SK-N-SH (cell line): ENCODE results near the gene LRMDA. TPM values are rescaled to one million over a fixed set of nuclear protein-coding genes. Genes with fewer than 3 reads are reported as not detected.

ENCODE experiments used
- CTCF ChIA-PET: fragments of 300-600, 350-600 bp; formaldehyde crosslinking; extraction: SDS; loops from one replicate; lab custom pipeline; 2021; lab: Yijun Ruan, JAX
- POLR2A ChIA-PET: fragments of 350-600 bp; sonication (Branson Sonifier 250); formaldehyde crosslinking; extraction: SDS; loops from one replicate; lab custom pipeline; 2020; ENCODE audit warnings: antibody characterized with exemption, inconsistent platforms; lab: Yijun Ruan, JAX
- DNase-seq: peaks from one replicate; pipeline ENCODE4 v3.0.0; 2012
- H2AFZ ChIP-seq: fragments of 200-600 bp; sonication (generic); 2 replicates; pipeline ENCODE4 v1.8.1; 2016; ENCODE audit warnings: antibody characterized with exemption, mild to moderate bottlenecking, low read depth
- H3F3A ChIP-seq: fragments of 200-600 bp; sonication (generic); replicated peaks from 2 replicates; pipeline ENCODE3; 2016; ENCODE audit warnings: antibody characterized with exemption, mild to moderate bottlenecking; ENCODE audit not compliant: insufficient read depth
- H3K27ac ChIP-seq, 2 experiments: fragments of 200-500 bp in 1 of 2; fragments of 200-600 bp in 1 of 2; sonication (Bioruptor generic) in 1 of 2; sonication (generic), shearing (Covaris generic) in 1 of 2; 2 replicates each; pipeline versions ENCODE4 v1.5.1 to v1.6.1; 2014 to 2016; ENCODE audit warnings: low read depth in 2 of 2, inconsistent platforms in 1 of 2, low read length in 1 of 2, mild to moderate bottlenecking in 1 of 2, mixed read lengths in 1 of 2
- H3K27me3 ChIP-seq: fragments of 200-600 bp; sonication (generic), shearing (Covaris generic); 2 replicates; pipeline ENCODE4 v1.6.1; 2016; ENCODE audit warnings: mixed run types; ENCODE audit not compliant: insufficient read depth
- H3K36me3 ChIP-seq, 2 experiments: fragments of 200-500 bp in 1 of 2; fragments of 200-600 bp in 1 of 2; sonication (Bioruptor generic) in 1 of 2; sonication (generic) in 1 of 2; replicated peaks in 1 of 2; 2 replicates each; pipeline versions ENCODE3 to v1.5.1; 2014 to 2016; ENCODE audit warnings: low read length in 1 of 2, mild to moderate bottlenecking in 1 of 2; ENCODE audit not compliant: insufficient read depth in 2 of 2, control insufficient read depth in 1 of 2
- H3K4me1 ChIP-seq, 2 experiments: fragments of 200-500 bp in 1 of 2; fragments of 200-600 bp in 1 of 2; sonication (Bioruptor generic) in 1 of 2; sonication (generic), shearing (Covaris generic) in 1 of 2; 2 replicates each; pipeline versions ENCODE4 v1.5.1 to v1.6.1; 2014 to 2016; ENCODE audit warnings: low read depth in 1 of 2, low read length in 1 of 2, mixed run types in 1 of 2; ENCODE audit not compliant: insufficient read depth in 2 of 2, control insufficient read depth in 1 of 2
- H3K4me2 ChIP-seq: fragments of 200-600 bp; sonication (generic), shearing (Covaris generic); 2 replicates; pipeline ENCODE4 v1.6.1; 2017; ENCODE audit warnings: mixed run types
- H3K4me3 ChIP-seq, 2 experiments: fragments of 200-500 bp in 1 of 2; fragments of 200-600 bp in 1 of 2; sonication (Bioruptor generic) in 1 of 2; sonication (generic), shearing (Covaris generic) in 1 of 2; 2 replicates each; pipeline versions ENCODE4 v1.5.1 to v1.8.1; 2014 to 2016; ENCODE audit warnings: low read depth in 2 of 2, inconsistent platforms in 1 of 2, low read length in 1 of 2, mild to moderate bottlenecking in 1 of 2, mixed read lengths in 1 of 2, moderate library complexity in 1 of 2
- H3K79me2 ChIP-seq: fragments of 200-600 bp; sonication (generic); 2 replicates; pipeline ENCODE4 v1.8.1; 2017; ENCODE audit warnings: mild to moderate bottlenecking; ENCODE audit not compliant: insufficient read depth
- H3K9ac ChIP-seq: fragments of 200-600 bp; sonication (generic); 2 replicates; pipeline ENCODE4 v1.6.1; 2017; ENCODE audit warnings: mixed run types
- H3K9me2 ChIP-seq: fragments of 200-600 bp; sonication (generic); 2 replicates; pipeline ENCODE4 v1.6.1; 2017; ENCODE audit warnings: mixed run types
- H3K9me3 ChIP-seq: fragments of 200-600 bp; sonication (generic); 2 replicates; pipeline ENCODE4 v1.6.1; 2017; ENCODE audit warnings: mixed run types, mild to moderate bottlenecking, moderate library complexity
- H4K20me1 ChIP-seq: fragments of 200-600 bp; sonication (generic); 2 replicates; pipeline ENCODE4 v1.6.1; 2017; ENCODE audit warnings: mild to moderate bottlenecking, mixed run types; ENCODE audit not compliant: insufficient read depth
- CHD2 ChIP-seq: fragments of 150-350 bp; IDR thresholded peaks from 2 replicates; pipeline ENCODE4 v1.6.1; 2018; ENCODE audit warnings: low read length; ENCODE audit not compliant: partially characterized antibody
- EP300 ChIP-seq, 2 experiments: IDR thresholded peaks; 2 replicates each; pipeline versions ENCODE4 v1.4.0 to v1.6.1; 2012; ENCODE audit warnings: borderline replicate concordance in 1 of 2, low read depth in 1 of 2, low read length in 1 of 2
- FOXJ3 ChIP-seq: sonication (generic); formaldehyde crosslinking; IDR thresholded peaks from 2 replicates; pipeline ENCODE4 v1.5.1; 2020; ENCODE audit warnings: mild to moderate bottlenecking, missing genetic modification reagents
- IRF3 ChIP-seq: fragments of 150-350 bp; IDR thresholded peaks from 2 replicates; pipeline ENCODE4 v1.6.1; 2016; ENCODE audit warnings: mild to moderate bottlenecking, low read depth, low read length
- JUND ChIP-seq: IDR thresholded peaks from 2 replicates; pipeline ENCODE4 v1.4.0; 2012
- MAX ChIP-seq: IDR thresholded peaks from 2 replicates; pipeline ENCODE4 v1.4.0; 2012; ENCODE audit warnings: low read depth
- MEF2A ChIP-seq: IDR thresholded peaks from 2 replicates; pipeline ENCODE4 v1.4.0; 2012; ENCODE audit warnings: low read depth, borderline replicate concordance
- MXI1 ChIP-seq: IDR thresholded peaks from 2 replicates; pipeline ENCODE4 v1.6.1; 2012; ENCODE audit warnings: mild to moderate bottlenecking, low read depth, low read length, improper control_type of control experiment
- NFIC ChIP-seq: IDR thresholded peaks from 2 replicates; pipeline ENCODE4 v1.4.0; 2012; ENCODE audit warnings: borderline replicate concordance
- RAD21 ChIP-seq: IDR thresholded peaks from 2 replicates; pipeline ENCODE4 v1.6.1; 2012; ENCODE audit warnings: mild to moderate bottlenecking, low read length
- RFX5 ChIP-seq: IDR thresholded peaks from 2 replicates; pipeline ENCODE4 v1.6.1; 2012; ENCODE audit warnings: mild to moderate bottlenecking, improper control_type of control experiment, low read length
- SIN3A ChIP-seq: IDR thresholded peaks from 2 replicates; pipeline ENCODE4 v1.6.1; 2012; ENCODE audit warnings: low read depth, mild to moderate bottlenecking, low read length, moderate library complexity, borderline replicate concordance
- SMC3 ChIP-seq: IDR thresholded peaks from 2 replicates; pipeline ENCODE4 v1.6.1; 2012; ENCODE audit warnings: low read depth, low read length, improper control_type of control experiment
- TAF1 ChIP-seq: IDR thresholded peaks from 2 replicates; pipeline ENCODE4 v1.6.1; 2012; ENCODE audit warnings: low read depth, mild to moderate bottlenecking, low read length, moderate library complexity, borderline replicate concordance
- USF1 ChIP-seq: IDR thresholded peaks from 2 replicates; pipeline ENCODE4 v1.4.0; 2012; ENCODE audit warnings: low read depth, borderline replicate concordance
- YY1 ChIP-seq: IDR thresholded peaks from 2 replicates; pipeline ENCODE4 v1.4.0; 2012; ENCODE audit warnings: low read depth, mild to moderate bottlenecking
- polyA plus RNA-seq, 3 experiments: library from polyadenylated mRNA; depleted of rRNA; stranded (reverse); fragments of >200 nt; gene quantifications; 2 replicates each; pipeline ENCODE4 v1.2.3, GENCODE V29; 2012
- TF ChIP-seq, protein P1 (sequence below): IDR thresholded peaks from 2 replicates; pipeline ENCODE4 v1.4.0; 2012; ENCODE audit warnings: low read depth, borderline replicate concordance
- TF ChIP-seq, protein P2 (sequence below): fragments of 200-600 bp; sonication (generic); IDR thresholded peaks from 2 replicates; pipeline ENCODE4 v1.6.1; 2017; ENCODE audit warnings: antibody characterized with exemption, mild to moderate bottlenecking, moderate library complexity

The LRMDA gene
- polyA plus RNA-seq, 1 of the 3 experiments (the other 2 are of a cell fraction), result 0.95 TPM

- Histone ChIP-seq H3F3A (peaks cover 8% of the 10 kb centered on the region), H3K27me3 (no peaks in the 10 kb centered on the region), H3K79me2 (no peaks in the 10 kb centered on the region), H3K9me2 (no peaks in the 10 kb centered on the region), H2AFZ (no peak overlapping the region), H3K4me1 (no peaks in the 10 kb centered on the region), H3K4me3 (no peak overlapping the region), H3K9me3 (peaks cover 8% of the 10 kb centered on the region), H3K27ac (no peak overlapping the region), H3K4me2 (no peak overlapping the region), H4K20me1 (no peaks in the 10 kb centered on the region), H3K36me3 (no peaks in the 10 kb centered on the region), H3K9ac (no peak overlapping the region)
- TF ChIP-seq USF1, result no peak
- no peak for TF ChIP-seq IRF3
- no peak for TF ChIP-seq CHD2
- TF ChIP-seq YY1, result no peak
- no peak for TF ChIP-seq FOXJ3
- TF ChIP-seq, protein P1, sequence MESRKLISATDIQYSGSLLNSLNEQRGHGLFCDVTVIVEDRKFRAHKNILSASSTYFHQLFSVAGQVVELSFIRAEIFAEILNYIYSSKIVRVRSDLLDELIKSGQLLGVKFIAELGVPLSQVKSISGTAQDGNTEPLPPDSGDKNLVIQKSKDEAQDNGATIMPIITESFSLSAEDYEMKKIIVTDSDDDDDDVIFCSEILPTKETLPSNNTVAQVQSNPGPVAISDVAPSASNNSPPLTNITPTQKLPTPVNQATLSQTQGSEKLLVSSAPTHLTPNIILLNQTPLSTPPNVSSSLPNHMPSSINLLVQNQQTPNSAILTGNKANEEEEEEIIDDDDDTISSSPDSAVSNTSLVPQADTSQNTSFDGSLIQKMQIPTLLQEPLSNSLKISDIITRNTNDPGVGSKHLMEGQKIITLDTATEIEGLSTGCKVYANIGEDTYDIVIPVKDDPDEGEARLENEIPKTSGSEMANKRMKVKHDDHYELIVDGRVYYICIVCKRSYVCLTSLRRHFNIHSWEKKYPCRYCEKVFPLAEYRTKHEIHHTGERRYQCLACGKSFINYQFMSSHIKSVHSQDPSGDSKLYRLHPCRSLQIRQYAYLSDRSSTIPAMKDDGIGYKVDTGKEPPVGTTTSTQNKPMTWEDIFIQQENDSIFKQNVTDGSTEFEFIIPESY, result no peak
- no peak for TF ChIP-seq MEF2A
- no peak for TF ChIP-seq RFX5
- no peak for TF ChIP-seq MAX
- TF ChIP-seq SMC3, result no peak
- TF ChIP-seq MXI1, result no peak
- no peak for TF ChIP-seq TAF1
- TF ChIP-seq EP300 (IDR thresholded peaks at IDR 0.05; ENCODE audit: borderline replicate concordance in 1 of 2, low read depth in 1 of 2, low read length in 1 of 2), result no peak
- TF ChIP-seq RAD21, result no peak
- TF ChIP-seq SIN3A, result no peak
- no peak for TF ChIP-seq JUND
- TF ChIP-seq, protein P2, sequence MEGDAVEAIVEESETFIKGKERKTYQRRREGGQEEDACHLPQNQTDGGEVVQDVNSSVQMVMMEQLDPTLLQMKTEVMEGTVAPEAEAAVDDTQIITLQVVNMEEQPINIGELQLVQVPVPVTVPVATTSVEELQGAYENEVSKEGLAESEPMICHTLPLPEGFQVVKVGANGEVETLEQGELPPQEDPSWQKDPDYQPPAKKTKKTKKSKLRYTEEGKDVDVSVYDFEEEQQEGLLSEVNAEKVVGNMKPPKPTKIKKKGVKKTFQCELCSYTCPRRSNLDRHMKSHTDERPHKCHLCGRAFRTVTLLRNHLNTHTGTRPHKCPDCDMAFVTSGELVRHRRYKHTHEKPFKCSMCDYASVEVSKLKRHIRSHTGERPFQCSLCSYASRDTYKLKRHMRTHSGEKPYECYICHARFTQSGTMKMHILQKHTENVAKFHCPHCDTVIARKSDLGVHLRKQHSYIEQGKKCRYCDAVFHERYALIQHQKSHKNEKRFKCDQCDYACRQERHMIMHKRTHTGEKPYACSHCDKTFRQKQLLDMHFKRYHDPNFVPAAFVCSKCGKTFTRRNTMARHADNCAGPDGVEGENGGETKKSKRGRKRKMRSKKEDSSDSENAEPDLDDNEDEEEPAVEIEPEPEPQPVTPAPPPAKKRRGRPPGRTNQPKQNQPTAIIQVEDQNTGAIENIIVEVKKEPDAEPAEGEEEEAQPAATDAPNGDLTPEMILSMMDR, result no peak
- TF ChIP-seq NFIC, result no peak
- ChIA-PET CTCF (no interaction called here), POLR2A (no interaction called here)
- no peak for DNase-seq
Observed at GRCh38 chr10:76342996-76343395, 911.6 kb downstream of the LRMDA start.
